Posterior vena cava (tissue), 2 donors: ENCODE measurements around the gene SNX9. TPM values are rescaled to one million over a fixed set of nuclear protein-coding genes. Genes with fewer than 3 reads are reported as not detected.

Source experiments
- DNase-seq: peaks from one replicate; pipeline ENCODE4 v3.0.0-alpha.2; 2020; ENCODE audit warnings: low spot score
- intact Hi-C, 2 donors: fragments of 100-400 bp; cut with DNase I; formaldehyde crosslinking; loops; one replicate each; pipeline versions ENCODE4 v1.14.1 to v1.14.2; 2022 to 2023
- total RNA-seq, 2 donors: library from RNA; stranded (reverse); fragmentation: NEBNext Ultra II Directional; extraction: Animal tissue kit (Norgen Biotek cat#: 25700); gene quantifications; one replicate each; pipeline ENCODE4 v1.2.1, GENCODE V29; 2021
- donor health status: DM: yes; HTN: yes; CAD: no.
- donor health status: DM: yes; HTN: yes; CAD: no.

SNX9 gene
- total RNA-seq, 2 donors from 2014 or later, result 82.2 to 103 TPM

DNA sequence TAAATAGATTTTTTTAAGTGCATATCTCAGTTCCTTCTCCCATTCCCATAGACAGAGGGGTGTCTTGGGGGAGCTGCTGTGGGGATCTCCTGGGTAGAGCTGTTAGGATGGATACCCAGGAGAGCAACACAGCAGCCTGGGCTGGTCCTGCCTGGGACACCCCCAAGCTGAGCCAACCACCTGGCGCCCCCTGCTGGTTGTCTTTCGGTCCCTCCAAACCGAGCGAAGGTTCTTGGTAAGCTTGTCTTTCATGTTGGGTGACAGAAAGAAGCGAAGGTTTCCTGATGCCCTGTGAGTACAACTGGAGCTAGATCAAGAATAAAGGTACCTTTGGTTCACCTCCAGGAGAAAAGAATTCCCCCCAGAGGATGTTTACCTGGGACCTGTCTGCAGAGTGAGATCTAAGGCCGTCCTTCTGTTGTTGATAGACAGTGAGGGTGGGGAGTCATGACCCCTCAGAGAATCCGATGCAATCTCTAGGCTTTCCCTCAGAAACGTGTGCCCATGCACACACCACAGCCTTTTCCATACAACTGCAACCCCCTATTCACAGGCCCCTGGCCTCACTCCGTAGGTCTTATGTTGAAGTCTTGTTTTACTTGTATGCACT is 50.8 kb downstream of the SNX9 start:
- peak; percentile 93 for DNase-seq
- intact Hi-C loops, result no loop called here

- no peak for DNase-seq
- intact Hi-C loops, result loop anchor here in 1 of 2 donors (5.0 kb wide), 1 partner anchor 120 kb away; no protein-coding TSS in a partner anchor
These were observed 54.1 kb downstream of the SNX9 start for GRCh38 chr6:157877149-157877548.

- DNase-seq, result no peak
- intact Hi-C loops, result loop anchor here in 1 of 2 donors (5.0 kb wide), 1 partner anchor 121 kb away; no protein-coding TSS in a partner anchor
These were observed 54.8 kb downstream of the SNX9 start for GRCh38 chr6:157877573-157878438.

GRCh38 chr6:157879034-157879872 is 56.2 kb downstream of the SNX9 start:
- intact Hi-C loops, result loop anchor here in 1 of 2 donors (5.0 kb wide), 1 partner anchor 122 kb away; no protein-coding TSS in a partner anchor
- DNase-seq, result no peak

DNA sequence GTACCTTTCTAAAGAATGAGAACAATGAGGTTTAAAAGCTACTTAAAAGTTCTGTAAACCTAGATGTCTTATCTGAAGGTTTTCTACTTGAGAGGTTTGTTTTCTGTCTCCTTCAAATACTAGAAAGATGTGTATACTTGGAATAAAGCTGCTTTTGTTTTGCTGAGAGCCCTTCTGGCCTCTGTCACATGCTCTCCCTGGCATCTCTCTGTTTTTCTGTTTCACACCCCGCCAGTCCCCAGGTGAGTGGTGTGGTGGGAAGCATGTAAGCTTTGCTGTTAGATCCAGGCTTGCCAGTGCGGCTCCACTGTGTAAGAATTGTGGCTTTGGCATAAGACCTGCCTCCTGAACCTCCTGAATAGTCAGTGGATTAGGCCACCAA is 56.8 kb downstream of the SNX9 start:
- intact Hi-C loops, result loop anchor here (1.0 to 5.0 kb wide), 2 partner anchors 10 to 123 kb away; no protein-coding TSS in a partner anchor
- DNase-seq, result no peak

GRCh38 chr6:157880534-157880933 is 57.5 kb downstream of the SNX9 start:
- intact Hi-C loops, result loop anchor here in 1 of 2 donors (1.0 kb wide), 1 partner anchor 10 kb away; no protein-coding TSS in a partner anchor
- DNase-seq, result no peak

GRCh38 chr6:157881342-157881741 is 58.3 kb downstream of the SNX9 start:
- intact Hi-C loops, result no loop called here
- DNase-seq, result no peak

DNA sequence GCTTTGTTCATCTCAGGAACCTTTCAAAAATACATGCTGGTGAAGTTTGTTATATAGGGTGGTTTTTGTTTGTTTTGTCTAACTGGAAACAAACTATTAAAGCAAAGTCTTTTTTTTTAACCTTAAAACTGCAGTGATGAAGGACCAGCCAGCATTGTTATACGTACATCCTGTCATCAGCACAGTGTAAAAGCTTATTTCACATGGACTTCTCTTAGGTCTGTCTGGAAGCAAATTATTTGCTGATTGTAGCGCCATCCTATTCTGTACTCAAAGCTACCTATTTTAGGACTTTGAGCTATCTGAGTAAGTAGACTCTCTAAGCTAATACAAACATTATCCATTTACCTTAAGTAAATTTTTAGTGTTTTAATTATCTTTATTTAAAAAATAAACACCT is 61.7 kb downstream of the SNX9 start:
- DNase-seq, result no peak
- intact Hi-C loops, result no loop called here

GRCh38 chr6:157885211-157885788 is 62.3 kb downstream of the SNX9 start:
- DNase-seq, result no peak
- intact Hi-C loops, result no loop called here

DNA sequence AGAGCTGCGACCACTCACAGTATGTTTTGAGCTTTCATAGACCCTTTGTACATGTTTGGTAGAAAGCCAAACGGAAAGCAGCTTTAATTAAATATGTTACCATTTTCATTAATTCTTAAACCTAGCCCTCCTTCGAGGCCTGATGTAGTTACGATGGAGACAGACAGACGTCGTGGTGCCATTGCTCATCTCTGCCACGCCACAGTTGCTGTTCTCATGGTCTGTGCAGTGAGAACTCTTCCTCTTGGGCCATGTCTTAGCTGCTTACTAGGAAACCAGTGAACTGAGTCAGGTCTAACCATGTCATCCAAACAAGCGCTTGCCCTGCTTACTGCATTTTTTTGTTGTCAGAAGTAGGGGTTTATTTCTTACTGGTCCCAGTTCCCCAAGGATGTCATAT is 62.8 kb downstream of the SNX9 start:
- intact Hi-C loops, result no loop called here
- no peak for DNase-seq

- no peak for DNase-seq
- intact Hi-C loops, result no loop called here
These were observed 64.8 kb downstream of the SNX9 start for GRCh38 chr6:157887892-157888291.

GRCh38 chr6:157891544-157892362 is 68.7 kb downstream of the SNX9 start:
- intact Hi-C loops, result no loop called here
- DNase-seq, result no peak

DNA sequence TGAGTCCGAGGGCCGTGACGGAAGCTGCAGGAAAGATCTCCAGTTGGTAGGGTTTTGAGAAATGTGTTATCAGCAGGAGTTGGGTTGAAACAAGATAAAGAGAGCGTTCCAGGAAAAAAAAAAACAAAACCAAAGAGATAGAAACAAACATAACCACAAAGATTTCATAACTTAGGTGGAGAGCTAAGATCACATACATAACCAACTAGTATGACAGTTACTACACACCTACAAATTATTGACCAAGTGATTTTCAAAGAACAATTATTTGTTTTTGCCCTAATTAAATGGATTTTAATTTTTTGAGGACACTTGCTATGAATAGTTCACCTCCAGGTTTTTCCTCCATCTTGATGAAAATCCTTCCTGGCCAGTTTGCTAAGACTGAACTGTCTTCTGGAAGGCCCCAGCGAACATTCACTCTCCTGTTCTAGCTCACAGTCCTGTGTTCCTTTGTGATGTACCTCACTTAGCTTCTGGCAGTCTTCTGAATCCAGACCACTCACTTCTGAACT is 69.4 kb downstream of the SNX9 start:
- no peak for DNase-seq
- intact Hi-C loops, result no loop called here

DNA sequence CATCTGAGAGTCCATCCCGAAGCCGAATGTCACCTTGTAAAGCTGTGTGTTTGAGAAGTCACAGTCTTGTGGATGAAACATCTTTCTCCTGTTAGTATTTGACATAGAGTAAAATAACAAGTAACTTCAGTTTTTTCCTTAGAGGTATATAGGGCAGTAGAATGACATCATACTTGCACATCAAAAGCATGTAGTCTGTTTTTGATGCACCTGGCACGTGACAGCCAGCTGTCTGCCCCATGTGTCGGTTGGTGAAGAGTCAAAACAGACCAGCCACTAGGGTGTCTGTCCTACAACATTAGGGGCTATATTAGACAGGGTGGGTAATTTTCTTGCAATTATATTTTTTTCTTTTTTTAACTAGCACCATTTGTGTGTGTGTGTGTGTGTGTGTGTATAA is 70.2 kb downstream of the SNX9 start:
- no peak for DNase-seq
- intact Hi-C loops, result no loop called here

GRCh38 chr6:157895585-157895984 is 72.5 kb downstream of the SNX9 start:
- intact Hi-C loops, result no loop called here
- DNase-seq, result no peak

GRCh38 chr6:157896932-157897331 is 73.9 kb downstream of the SNX9 start:
- intact Hi-C loops, result no loop called here
- no peak for DNase-seq

- DNase-seq, result no peak
- intact Hi-C loops, result no loop called here
These were observed 75.1 kb downstream of the SNX9 start for GRCh38 chr6:157898169-157898568.

DNA sequence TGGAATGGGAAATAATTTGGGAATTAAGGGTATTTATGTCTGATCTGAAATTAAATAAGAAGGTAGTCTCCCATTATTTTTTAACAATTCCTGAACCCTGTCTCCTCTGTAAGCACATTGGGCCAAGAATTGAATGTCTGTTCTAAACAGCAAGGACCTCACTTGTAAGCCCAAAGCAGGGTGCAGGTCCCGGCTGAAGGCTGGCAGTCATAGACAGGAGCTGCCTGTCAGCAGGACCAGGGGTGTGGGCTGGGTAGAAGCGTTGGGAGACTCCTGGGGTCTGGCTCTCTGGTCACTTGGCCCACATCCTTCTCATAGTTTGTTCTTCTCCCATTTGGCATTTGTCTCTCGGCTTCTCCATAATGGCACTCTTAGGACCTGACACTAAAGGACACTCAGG is 75.6 kb downstream of the SNX9 start:
- DNase-seq, result no peak
- intact Hi-C loops, result no loop called here
